Measurements from ENCODE around the gene ARMC10.

GRCh38 chr7:103132995-103133688 is 58.2 kb downstream of the ARMC10 start:
- TF ChIP-seq POLR2AphosphoS5 (IDR thresholded peaks at IDR 0.05) (no peak), CTCF (IDR thresholded peaks at IDR 0.05) (no peak), POLR2A (IDR thresholded peaks at IDR 0.05) (no peak), EP300 (IDR thresholded peaks at IDR 0.05) (no peak)

All from upper lobe of left lung (tissue), 4 donors.